Liver (tissue), 3 donors: ENCODE data around the gene ENKD1.

Source experiments
- EGR1 ChIP-seq, 2 donors: IDR thresholded peaks; 2 replicates each; pipeline ENCODE4 v1.6.1; 2016 to 2018; ENCODE audit warnings: antibody characterized with exemption in 2 of 2, low read depth in 2 of 2
- GABPA ChIP-seq, 2 donors: IDR thresholded peaks in 1 of 2; conservative IDR thresholded peaks in 1 of 2; 2 replicates each; pipeline ENCODE4 v1.6.1; 2016; ENCODE audit warnings: antibody characterized with exemption in 2 of 2, mild to moderate bottlenecking in 1 of 2, moderate library complexity in 1 of 2
- HNF4A ChIP-seq, 2 donors: conservative IDR thresholded peaks; 2 replicates each; pipeline ENCODE4 v1.6.1; 2016; ENCODE audit warnings: antibody characterized with exemption in 2 of 2, mild to moderate bottlenecking in 2 of 2
- HNF4G ChIP-seq: IDR thresholded peaks from 2 replicates; pipeline ENCODE4 v1.6.1; 2016; ENCODE audit warnings: antibody characterized with exemption
- JUND ChIP-seq, 2 donors: IDR thresholded peaks; 2 replicates each; pipeline ENCODE4 v1.6.1; 2016; ENCODE audit warnings: antibody characterized with exemption in 2 of 2
- RAD21 ChIP-seq, 2 donors: IDR thresholded peaks; 2 replicates each; pipeline ENCODE4 v1.6.1; 2016; ENCODE audit warnings: antibody characterized with exemption in 2 of 2, mild to moderate bottlenecking in 2 of 2
- RXRA ChIP-seq, 2 donors: IDR thresholded peaks; 2 replicates each; pipeline ENCODE4 v1.6.1; 2017 to 2018; ENCODE audit warnings: antibody characterized with exemption in 2 of 2, mild to moderate bottlenecking in 1 of 2
- SP1 ChIP-seq: IDR thresholded peaks from 2 replicates; pipeline ENCODE4 v1.6.1; 2018; ENCODE audit warnings: antibody characterized with exemption, mild to moderate bottlenecking
- TAF1 ChIP-seq: conservative IDR thresholded peaks from 2 replicates; pipeline ENCODE4 v1.6.1; 2016; ENCODE audit warnings: antibody characterized with exemption, mild to moderate bottlenecking
- YY1 ChIP-seq: IDR thresholded peaks from 2 replicates; pipeline ENCODE4 v1.6.1; 2016; ENCODE audit warnings: antibody characterized with exemption, mild to moderate bottlenecking
- TF ChIP-seq, protein P1 (sequence below): fragments of 150-350 bp; IDR thresholded peaks from 2 replicates; pipeline ENCODE4 v1.5.1; 2017; ENCODE audit warnings: improper control_type of control experiment, low read depth, low read length; ENCODE audit not compliant: missing input control
- TF ChIP-seq, protein P2 (sequence below): IDR thresholded peaks from 2 replicates; pipeline ENCODE4 v1.6.1; 2016; ENCODE audit warnings: antibody characterized with exemption, mild to moderate bottlenecking
- TF ChIP-seq, protein P3 (sequence below): IDR thresholded peaks from 2 replicates; pipeline ENCODE4 v1.6.1; 2016; ENCODE audit warnings: antibody characterized with exemption
- donor health status: healthy.
- donor health status: healthy.

DNA sequence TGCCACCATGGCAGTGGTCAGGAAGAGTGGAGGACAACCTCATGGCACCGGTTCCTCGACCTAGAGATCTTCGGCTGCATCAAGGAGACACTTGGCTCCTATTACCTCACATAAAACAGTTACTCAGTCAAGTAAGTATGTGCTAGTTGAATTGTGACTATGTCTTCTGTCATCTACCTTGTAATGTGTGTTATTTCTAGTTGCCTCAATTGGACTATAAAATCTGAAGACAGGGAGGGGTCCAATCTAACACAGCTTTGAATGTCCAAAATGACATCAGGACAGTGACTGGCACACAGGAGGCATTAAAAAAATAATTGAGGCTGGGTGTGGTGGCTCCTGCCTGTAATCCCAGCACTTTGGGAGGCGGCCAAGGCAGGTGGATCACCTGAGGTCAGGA, 17.2 kb upstream of the ENKD1 start:
- TF ChIP-seq TAF1 = no peak
- TF ChIP-seq JUND (IDR thresholded peaks at IDR 0.05) = no peak
- TF ChIP-seq, protein P1, sequence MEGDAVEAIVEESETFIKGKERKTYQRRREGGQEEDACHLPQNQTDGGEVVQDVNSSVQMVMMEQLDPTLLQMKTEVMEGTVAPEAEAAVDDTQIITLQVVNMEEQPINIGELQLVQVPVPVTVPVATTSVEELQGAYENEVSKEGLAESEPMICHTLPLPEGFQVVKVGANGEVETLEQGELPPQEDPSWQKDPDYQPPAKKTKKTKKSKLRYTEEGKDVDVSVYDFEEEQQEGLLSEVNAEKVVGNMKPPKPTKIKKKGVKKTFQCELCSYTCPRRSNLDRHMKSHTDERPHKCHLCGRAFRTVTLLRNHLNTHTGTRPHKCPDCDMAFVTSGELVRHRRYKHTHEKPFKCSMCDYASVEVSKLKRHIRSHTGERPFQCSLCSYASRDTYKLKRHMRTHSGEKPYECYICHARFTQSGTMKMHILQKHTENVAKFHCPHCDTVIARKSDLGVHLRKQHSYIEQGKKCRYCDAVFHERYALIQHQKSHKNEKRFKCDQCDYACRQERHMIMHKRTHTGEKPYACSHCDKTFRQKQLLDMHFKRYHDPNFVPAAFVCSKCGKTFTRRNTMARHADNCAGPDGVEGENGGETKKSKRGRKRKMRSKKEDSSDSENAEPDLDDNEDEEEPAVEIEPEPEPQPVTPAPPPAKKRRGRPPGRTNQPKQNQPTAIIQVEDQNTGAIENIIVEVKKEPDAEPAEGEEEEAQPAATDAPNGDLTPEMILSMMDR = no peak
- TF ChIP-seq, protein P2, sequence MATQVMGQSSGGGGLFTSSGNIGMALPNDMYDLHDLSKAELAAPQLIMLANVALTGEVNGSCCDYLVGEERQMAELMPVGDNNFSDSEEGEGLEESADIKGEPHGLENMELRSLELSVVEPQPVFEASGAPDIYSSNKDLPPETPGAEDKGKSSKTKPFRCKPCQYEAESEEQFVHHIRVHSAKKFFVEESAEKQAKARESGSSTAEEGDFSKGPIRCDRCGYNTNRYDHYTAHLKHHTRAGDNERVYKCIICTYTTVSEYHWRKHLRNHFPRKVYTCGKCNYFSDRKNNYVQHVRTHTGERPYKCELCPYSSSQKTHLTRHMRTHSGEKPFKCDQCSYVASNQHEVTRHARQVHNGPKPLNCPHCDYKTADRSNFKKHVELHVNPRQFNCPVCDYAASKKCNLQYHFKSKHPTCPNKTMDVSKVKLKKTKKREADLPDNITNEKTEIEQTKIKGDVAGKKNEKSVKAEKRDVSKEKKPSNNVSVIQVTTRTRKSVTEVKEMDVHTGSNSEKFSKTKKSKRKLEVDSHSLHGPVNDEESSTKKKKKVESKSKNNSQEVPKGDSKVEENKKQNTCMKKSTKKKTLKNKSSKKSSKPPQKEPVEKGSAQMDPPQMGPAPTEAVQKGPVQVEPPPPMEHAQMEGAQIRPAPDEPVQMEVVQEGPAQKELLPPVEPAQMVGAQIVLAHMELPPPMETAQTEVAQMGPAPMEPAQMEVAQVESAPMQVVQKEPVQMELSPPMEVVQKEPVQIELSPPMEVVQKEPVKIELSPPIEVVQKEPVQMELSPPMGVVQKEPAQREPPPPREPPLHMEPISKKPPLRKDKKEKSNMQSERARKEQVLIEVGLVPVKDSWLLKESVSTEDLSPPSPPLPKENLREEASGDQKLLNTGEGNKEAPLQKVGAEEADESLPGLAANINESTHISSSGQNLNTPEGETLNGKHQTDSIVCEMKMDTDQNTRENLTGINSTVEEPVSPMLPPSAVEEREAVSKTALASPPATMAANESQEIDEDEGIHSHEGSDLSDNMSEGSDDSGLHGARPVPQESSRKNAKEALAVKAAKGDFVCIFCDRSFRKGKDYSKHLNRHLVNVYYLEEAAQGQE = no peak
- no peak for TF ChIP-seq RAD21 (IDR thresholded peaks at IDR 0.05)
- TF ChIP-seq YY1 = no peak
- TF ChIP-seq, protein P3, sequence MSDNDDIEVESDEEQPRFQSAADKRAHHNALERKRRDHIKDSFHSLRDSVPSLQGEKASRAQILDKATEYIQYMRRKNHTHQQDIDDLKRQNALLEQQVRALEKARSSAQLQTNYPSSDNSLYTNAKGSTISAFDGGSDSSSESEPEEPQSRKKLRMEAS = no peak
- TF ChIP-seq RXRA (IDR thresholded peaks at IDR 0.05) = no peak
- no peak for TF ChIP-seq GABPA (IDR thresholded peaks at IDR 0.05 in 1 of 2, conservative IDR thresholded peaks at IDR 0.05 in 1 of 2)
- TF ChIP-seq HNF4A (conservative IDR thresholded peaks at IDR 0.05) = no peak
- no peak for TF ChIP-seq SP1
- no peak for TF ChIP-seq EGR1 (IDR thresholded peaks at IDR 0.05; ENCODE audit: low read depth in 2 of 2)
- TF ChIP-seq HNF4G = no peak
